Fibroblast of pulmonary artery (primary cell): ENCODE measurements around the gene BICDL2.

Experiments used
- DNase-seq: peaks from one replicate; pipeline ENCODE4 v3.0.0-alpha.2; 2010; ENCODE audit warnings: low read depth
- H3K4me3 ChIP-seq: replicated peaks from 2 replicates; pipeline ENCODE4 v1.5.1; 2011; ENCODE audit warnings: low read depth, mild to moderate bottlenecking, control low read depth, low read length, moderate library complexity
- CTCF ChIP-seq: IDR thresholded peaks from 2 replicates; pipeline ENCODE4 v1.5.1; 2011; ENCODE audit warnings: mild to moderate bottlenecking, control low read depth, low read length, inconsistent platforms; ENCODE audit errors: missing control alignments

The BICDL2 gene

GRCh38 chr16:3049921-3050481 is 13.3 kb upstream of the BICDL2 start:
- no peak for DNase-seq
- no peak for TF ChIP-seq CTCF
- no peak overlapping the region for H3K4me3 ChIP-seq

- no peak for TF ChIP-seq CTCF
- no peak for DNase-seq
- H3K4me3 ChIP-seq: no peak overlapping the region
Observed at GRCh38 chr16:3047387-3047720, 10.6 kb upstream of the BICDL2 start.

GRCh38 chr16:3046641-3047386 is 10.1 kb upstream of the BICDL2 start:
- no peak for TF ChIP-seq CTCF
- H3K4me3 ChIP-seq: no peak overlapping the region
- no peak for DNase-seq

GRCh38 chr16:3045758-3046640 is 9.3 kb upstream of the BICDL2 start, which contains the start of gene MMP25:
Gene MMP25, plus strand, starts transcription at chr16:3046561. Its CDS starts 357 bp downstream, at chr16:3046918.
- peak within 1 kb of the TSS; percentile 46 for H3K4me3 ChIP-seq
- TF ChIP-seq CTCF: no peak
- DNase-seq: no peak

- no peak for TF ChIP-seq CTCF
- no peak for DNase-seq
- no peak overlapping the region for H3K4me3 ChIP-seq
Observed at GRCh38 chr16:3044708-3045107, 8.0 kb upstream of the BICDL2 start.

GRCh38 chr16:3042376-3042775 is 5.6 kb upstream of the BICDL2 start:
- no peak overlapping the region for H3K4me3 ChIP-seq
- no peak for DNase-seq

More at GRCh38 chr16:3042376-3042775, 5.6 kb upstream of the BICDL2 start:
- TF ChIP-seq CTCF: no peak
